Panc1 (cell line): ENCODE measurements around the gene PKP4. TPM values are rescaled to one million over a fixed set of nuclear protein-coding genes. Genes with fewer than 3 reads are reported as not detected.
A peak's percentile ranks its signal among the peaks of the same experiment; 100 is the strongest.

Experiments
- ATAC-seq: fragments of 200-7000 bp; cut with Tn5 transposase; 2 replicates; pipeline ENCODE4 v1.9.1; 2020; ENCODE audit warnings: mild to moderate bottlenecking, moderate library complexity
- BruUV-seq: library from RNA; stranded (reverse); fragments of 400-500 nt; replicated peaks from 2 replicates; lab custom pipeline; 2021; lab: Mats Ljungman, UMichigan
- CTCF ChIA-PET: fragments of 300-600 bp; sonication (Branson Sonifier 250); formaldehyde crosslinking; loops from one replicate; lab custom pipeline; 2022; ENCODE audit warnings: antibody characterized with exemption; lab: Charles Lee
- POLR2A ChIA-PET: fragments of 300-600 bp; sonication (Branson Sonifier 250); formaldehyde crosslinking; loops from one replicate; lab custom pipeline; 2022; ENCODE audit warnings: antibody characterized with exemption; lab: Charles Lee
- DNase-seq: peaks from one replicate; pipeline ENCODE4 v3.0.0-alpha.2; 2010; ENCODE audit warnings: low read depth, low spot score
- H3K27ac ChIP-seq: 2 replicates; pipeline ENCODE4 v1.5.1; 2011; ENCODE audit warnings: mild to moderate bottlenecking, low read length, inconsistent platforms
- H3K27me3 ChIP-seq: fragments of 200-500 bp; sonication (Bioruptor generic); 2 replicates; pipeline ENCODE4 v1.6.0; 2014; ENCODE audit warnings: low read length, inconsistent platforms; ENCODE audit not compliant: control insufficient read depth, insufficient read depth
- H3K36me3 ChIP-seq: fragments of 200-500 bp; sonication (Bioruptor generic); 2 replicates; pipeline ENCODE4 v1.5.1; 2014; ENCODE audit warnings: inconsistent platforms, mild to moderate bottlenecking, low read length, moderate library complexity; ENCODE audit not compliant: control insufficient read depth, insufficient read depth
- H3K4me1 ChIP-seq: 2 replicates; pipeline ENCODE4 v1.5.1; 2011; ENCODE audit warnings: inconsistent platforms, mild to moderate bottlenecking, low read length, moderate library complexity; ENCODE audit not compliant: control insufficient read depth, insufficient read depth
- H3K4me3 ChIP-seq, 2 experiments: 2 replicates each; pipeline ENCODE4 v1.5.1; 2011 to 2012; ENCODE audit warnings: low read depth in 2 of 2, low read length in 2 of 2, mild to moderate bottlenecking in 2 of 2, inconsistent platforms in 1 of 2, moderate library complexity in 1 of 2
- H3K9me3 ChIP-seq: fragments of 200-500 bp; sonication (Bioruptor generic); 2 replicates; pipeline ENCODE4 v1.5.1; 2014; ENCODE audit warnings: low read depth, mild to moderate bottlenecking, inconsistent platforms, low read length, moderate library complexity; ENCODE audit not compliant: control insufficient read depth, insufficient read depth
- CTCF ChIP-seq: fragments of 450-650 bp; IDR thresholded peaks from 2 replicates; pipeline ENCODE4 v1.5.1; 2017; ENCODE audit warnings: mild to moderate bottlenecking
- POLR2AphosphoS5 ChIP-seq: IDR thresholded peaks from 2 replicates; pipeline ENCODE4 v1.6.1; 2012; ENCODE audit warnings: mild to moderate bottlenecking, low read depth, low read length, moderate library complexity
- SIN3A ChIP-seq: IDR thresholded peaks from 2 replicates; pipeline ENCODE4 v1.6.1; 2012; ENCODE audit warnings: low read depth, mild to moderate bottlenecking, low read length, moderate library complexity, borderline replicate concordance; ENCODE audit not compliant: insufficient read depth
- TCF7L2 ChIP-seq: IDR thresholded peaks from 2 replicates; pipeline ENCODE4 v1.6.1; 2011; ENCODE audit warnings: mild to moderate bottlenecking, low read depth, low read length, inconsistent platforms
- in situ Hi-C: cut with HindIII; loops from 2 replicates; pipeline ENCODE4 v1.10.0; 2016; ENCODE audit warnings: low sequenced_read_pairs, low pct_unique_long_range_greater_than_20kb
- intact Hi-C: fragments of 100-400 bp; cut with micrococcal nuclease; formaldehyde crosslinking; loops from one replicate; pipeline ENCODE4 v1.10.0; 2022; ENCODE audit not compliant: unreplicated experiment
- total RNA-seq: library from RNA; stranded (reverse); gene quantifications from one replicate; pipeline ENCODE4 v1.2.1, GENCODE V29; 2021; ENCODE audit not compliant: unreplicated experiment
- TF ChIP-seq, protein P1 (sequence below), 2 experiments: IDR thresholded peaks; 2 replicates each; pipeline ENCODE4 v1.6.1; 2011 to 2012; ENCODE audit warnings: low read depth in 2 of 2, control low read depth in 1 of 2, low read length in 1 of 2, mild to moderate bottlenecking in 1 of 2, moderate library complexity in 1 of 2; ENCODE audit not compliant: insufficient read depth in 1 of 2

Gene PKP4
- total RNA-seq, 1 experiment from 2014 or later: 81.7 TPM

GRCh38 chr2:158507141-158507540 lies 50.4 kb downstream of the PKP4 start:
- CTCF ChIA-PET: no interaction called here

DNA sequence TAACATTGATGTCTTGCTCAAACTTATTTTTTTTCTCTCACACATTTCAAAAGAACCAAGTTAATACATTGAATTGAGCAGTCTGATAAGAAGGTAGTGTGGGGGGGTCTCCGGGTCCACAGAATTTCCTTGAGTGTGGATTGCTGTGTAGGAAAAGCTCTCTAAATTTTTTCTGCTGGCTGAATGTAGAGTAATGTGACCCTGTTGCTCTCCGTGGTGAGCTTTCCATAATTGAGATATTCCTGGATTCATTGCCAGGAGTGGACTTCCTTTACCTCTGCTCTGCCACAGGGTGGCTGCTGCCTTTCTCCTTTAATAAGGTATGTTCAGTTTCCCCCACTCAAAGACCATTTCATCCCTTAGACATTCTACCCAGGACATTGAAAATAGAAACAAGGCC lies 50.9 kb downstream of the PKP4 start:
- ATAC-seq (no peak), DNase-seq (no peak)
- Histone ChIP-seq H3K4me1 (peaks cover 31% of the 10 kb centered on the region), H3K9me3 (no peaks in the 10 kb centered on the region), H3K4me3 (no peak overlapping the region), H3K36me3 (no peaks in the 10 kb centered on the region), H3K27ac (no peak overlapping the region), H3K27me3 (no peaks in the 10 kb centered on the region)
- in situ Hi-C loops: no loop called here
- TF ChIP-seq CTCF: no peak
- TF ChIP-seq TCF7L2: no peak
- no peak for TF ChIP-seq POLR2AphosphoS5
- BruUV-seq: no TSS peak
- POLR2A ChIA-PET: no interaction called here
- intact Hi-C loops: no loop called here
- CTCF ChIA-PET: no interaction called here

More at GRCh38 chr2:158507141-158507540, 50.4 kb downstream of the PKP4 start:
- no peak overlapping the region for H3K4me3 ChIP-seq
- no TSS peak for BruUV-seq
- ATAC-seq (no peak), DNase-seq (no peak)
- POLR2A ChIA-PET: no interaction called here
- no peaks in the 10 kb centered on the region for H3K36me3 ChIP-seq
- peak overlapping the region; percentile 7; the same call in 1 of the 2 replicates for H3K27ac ChIP-seq
- TF ChIP-seq CTCF: no peak
- no peak for TF ChIP-seq TCF7L2
- TF ChIP-seq POLR2AphosphoS5: no peak
- TF ChIP-seq SIN3A: no peak
- TF ChIP-seq, protein P1, sequence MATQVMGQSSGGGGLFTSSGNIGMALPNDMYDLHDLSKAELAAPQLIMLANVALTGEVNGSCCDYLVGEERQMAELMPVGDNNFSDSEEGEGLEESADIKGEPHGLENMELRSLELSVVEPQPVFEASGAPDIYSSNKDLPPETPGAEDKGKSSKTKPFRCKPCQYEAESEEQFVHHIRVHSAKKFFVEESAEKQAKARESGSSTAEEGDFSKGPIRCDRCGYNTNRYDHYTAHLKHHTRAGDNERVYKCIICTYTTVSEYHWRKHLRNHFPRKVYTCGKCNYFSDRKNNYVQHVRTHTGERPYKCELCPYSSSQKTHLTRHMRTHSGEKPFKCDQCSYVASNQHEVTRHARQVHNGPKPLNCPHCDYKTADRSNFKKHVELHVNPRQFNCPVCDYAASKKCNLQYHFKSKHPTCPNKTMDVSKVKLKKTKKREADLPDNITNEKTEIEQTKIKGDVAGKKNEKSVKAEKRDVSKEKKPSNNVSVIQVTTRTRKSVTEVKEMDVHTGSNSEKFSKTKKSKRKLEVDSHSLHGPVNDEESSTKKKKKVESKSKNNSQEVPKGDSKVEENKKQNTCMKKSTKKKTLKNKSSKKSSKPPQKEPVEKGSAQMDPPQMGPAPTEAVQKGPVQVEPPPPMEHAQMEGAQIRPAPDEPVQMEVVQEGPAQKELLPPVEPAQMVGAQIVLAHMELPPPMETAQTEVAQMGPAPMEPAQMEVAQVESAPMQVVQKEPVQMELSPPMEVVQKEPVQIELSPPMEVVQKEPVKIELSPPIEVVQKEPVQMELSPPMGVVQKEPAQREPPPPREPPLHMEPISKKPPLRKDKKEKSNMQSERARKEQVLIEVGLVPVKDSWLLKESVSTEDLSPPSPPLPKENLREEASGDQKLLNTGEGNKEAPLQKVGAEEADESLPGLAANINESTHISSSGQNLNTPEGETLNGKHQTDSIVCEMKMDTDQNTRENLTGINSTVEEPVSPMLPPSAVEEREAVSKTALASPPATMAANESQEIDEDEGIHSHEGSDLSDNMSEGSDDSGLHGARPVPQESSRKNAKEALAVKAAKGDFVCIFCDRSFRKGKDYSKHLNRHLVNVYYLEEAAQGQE (IDR thresholded peaks at IDR 0.05; ENCODE audit: insufficient read depth in 1 of 2, low read depth in 2 of 2, low read length in 1 of 2): no peak
- peaks cover 36% of the 10 kb centered on the region for H3K4me1 ChIP-seq
- no peaks in the 10 kb centered on the region for H3K9me3 ChIP-seq
- in situ Hi-C loops (no loop called here), intact Hi-C loops (no loop called here)
- H3K27me3 ChIP-seq: no peaks in the 10 kb centered on the region
